HFFc6 (cell line): ENCODE data around the gene CLIC3. TPM values are rescaled to one million over a fixed set of nuclear protein-coding genes. Genes with fewer than 3 reads are reported as not detected.

Experiments used
- DNase-seq: peaks from one replicate; pipeline ENCODE4 v3.0.0-alpha.2; 2018
- H3K27ac Mint-ChIP-seq: 2 replicates; pipeline ENCODE4 v1.8.0; 2020; ENCODE audit warnings: mild to moderate bottlenecking, mixed read lengths
- H3K27me3 Mint-ChIP-seq: 2 replicates; pipeline ENCODE4 v1.8.0; 2021; ENCODE audit warnings: mild to moderate bottlenecking, moderate library complexity, mixed read lengths; ENCODE audit not compliant: insufficient read depth
- H3K36me3 Mint-ChIP-seq: 2 replicates; pipeline ENCODE4 v1.8.0; 2021; ENCODE audit warnings: low read depth, mixed read lengths
- H3K4me1 Mint-ChIP-seq: 2 replicates; pipeline ENCODE4 v1.8.0; 2020; ENCODE audit warnings: low read depth, mixed read lengths
- H3K4me3 Mint-ChIP-seq: 2 replicates; pipeline ENCODE4 v1.8.0; 2020; ENCODE audit warnings: mild to moderate bottlenecking, moderate library complexity, mixed read lengths
- H3K9me3 Mint-ChIP-seq: 2 replicates; pipeline ENCODE4 v1.8.0; 2020; ENCODE audit warnings: mild to moderate bottlenecking, mixed read lengths
- total RNA-seq, 6 experiments: library from RNA; stranded (reverse); fragmentation: NEBNext Ultra II Directional; extraction: Animal tissue kit (Norgen Biotek cat#: 25700); gene quantifications; 2 replicates in 1 of 6; 3 replicates in 5 of 6; pipeline ENCODE4 v1.2.3, GENCODE V29; 2021
- TF ChIP-seq, protein P1 (sequence below): fragments of 200-600 bp; sonication (generic); IDR thresholded peaks from 2 replicates; pipeline ENCODE4 v1.5.0; 2021; ENCODE audit warnings: antibody characterized with exemption, mild to moderate bottlenecking

CLIC3 gene
- total RNA-seq, 6 experiments from 2014 or later: 2.7 to 14.6 (median 4.0) TPM

- H3K36me3 Mint-ChIP-seq: no peaks in the 10 kb centered on the region
Measured at GRCh38 chr9:137000177-137000930, 4.0 kb upstream of the CLIC3 start.

DNA sequence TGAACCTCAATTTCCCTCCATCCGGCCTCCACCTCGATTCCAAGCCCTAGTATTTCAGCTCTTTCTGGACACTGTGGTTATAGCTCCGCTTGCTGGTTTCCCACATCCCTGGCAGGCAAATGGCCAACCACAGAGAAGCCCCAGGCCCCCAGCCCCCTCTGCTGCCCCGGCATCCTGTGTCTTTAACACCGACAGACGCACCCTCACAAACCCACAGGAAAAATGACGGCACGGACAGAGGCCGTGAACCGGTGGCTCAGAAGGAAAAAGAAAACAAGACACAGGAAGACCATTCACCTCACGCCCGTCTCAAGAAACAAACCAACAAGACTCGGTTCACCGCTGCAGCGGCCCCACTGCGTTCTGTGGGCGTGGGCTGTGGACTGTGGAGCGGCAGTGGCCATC is 1.5 kb upstream of the CLIC3 start:
- Mint-ChIP-seq H3K27ac (no peak overlapping the region; the same call in 1 of the 2 replicates), H3K4me3 (no peak overlapping the region), H3K4me1 (peaks cover 32% of the 10 kb centered on the region), H3K27me3 (no peaks in the 10 kb centered on the region; the same call in 1 of the 2 replicates), H3K9me3 (no peaks in the 10 kb centered on the region), H3K36me3 (no peaks in the 10 kb centered on the region)
- TF ChIP-seq, protein P1, sequence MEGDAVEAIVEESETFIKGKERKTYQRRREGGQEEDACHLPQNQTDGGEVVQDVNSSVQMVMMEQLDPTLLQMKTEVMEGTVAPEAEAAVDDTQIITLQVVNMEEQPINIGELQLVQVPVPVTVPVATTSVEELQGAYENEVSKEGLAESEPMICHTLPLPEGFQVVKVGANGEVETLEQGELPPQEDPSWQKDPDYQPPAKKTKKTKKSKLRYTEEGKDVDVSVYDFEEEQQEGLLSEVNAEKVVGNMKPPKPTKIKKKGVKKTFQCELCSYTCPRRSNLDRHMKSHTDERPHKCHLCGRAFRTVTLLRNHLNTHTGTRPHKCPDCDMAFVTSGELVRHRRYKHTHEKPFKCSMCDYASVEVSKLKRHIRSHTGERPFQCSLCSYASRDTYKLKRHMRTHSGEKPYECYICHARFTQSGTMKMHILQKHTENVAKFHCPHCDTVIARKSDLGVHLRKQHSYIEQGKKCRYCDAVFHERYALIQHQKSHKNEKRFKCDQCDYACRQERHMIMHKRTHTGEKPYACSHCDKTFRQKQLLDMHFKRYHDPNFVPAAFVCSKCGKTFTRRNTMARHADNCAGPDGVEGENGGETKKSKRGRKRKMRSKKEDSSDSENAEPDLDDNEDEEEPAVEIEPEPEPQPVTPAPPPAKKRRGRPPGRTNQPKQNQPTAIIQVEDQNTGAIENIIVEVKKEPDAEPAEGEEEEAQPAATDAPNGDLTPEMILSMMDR: no peak
- no peak for DNase-seq

More at GRCh38 chr9:137000177-137000930, 4.0 kb upstream of the CLIC3 start:
- Mint-ChIP-seq H3K9me3 (no peaks in the 10 kb centered on the region; the same call in 1 of the 2 replicates), H3K27ac (peak overlapping the region; percentile 75), H3K4me3 (peak overlapping the region; percentile 42; the same call in 1 of the 2 replicates), H3K4me1 (peaks cover 32% of the 10 kb centered on the region), H3K27me3 (no peaks in the 10 kb centered on the region; the same call in 1 of the 2 replicates)
- TF ChIP-seq, protein P1: no peak
- DNase-seq: peak; percentile 63

DNA sequence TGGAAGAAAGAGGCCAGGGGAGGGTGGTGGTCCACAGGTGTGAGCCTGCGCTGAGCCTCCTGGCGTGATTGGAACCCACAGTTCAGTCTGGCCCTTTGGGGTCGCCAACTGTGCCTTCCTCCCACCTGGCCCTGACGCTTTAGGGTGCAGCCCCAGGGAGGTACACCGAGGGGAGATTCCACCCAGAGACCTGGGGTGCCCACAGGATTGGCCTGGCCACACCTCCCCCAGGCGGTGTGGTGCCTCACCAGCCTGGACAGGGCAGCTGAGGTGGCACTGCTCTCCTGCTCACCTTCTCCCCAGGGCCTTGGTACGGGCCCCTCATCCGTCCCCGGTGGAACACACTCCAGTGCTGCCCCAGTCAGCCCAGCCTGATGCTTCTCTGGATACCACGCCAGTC is 1.0 kb upstream of the CLIC3 start:
- H3K9me3 Mint-ChIP-seq: no peaks in the 10 kb centered on the region
- DNase-seq: no peak
- no peak overlapping the region for H3K4me3 Mint-ChIP-seq
- no peaks in the 10 kb centered on the region; the same call in 1 of the 2 replicates for H3K27me3 Mint-ChIP-seq
- no peak overlapping the region for H3K27ac Mint-ChIP-seq
- no peaks in the 10 kb centered on the region for H3K36me3 Mint-ChIP-seq
- peaks cover 32% of the 10 kb centered on the region for H3K4me1 Mint-ChIP-seq
- TF ChIP-seq, protein P1: no peak

- H3K4me3 Mint-ChIP-seq: peak overlapping the region; percentile 46
- TF ChIP-seq, protein P1: no peak
- peaks cover under 1% of the 10 kb centered on the region; the same call in 1 of the 2 replicates for H3K9me3 Mint-ChIP-seq
- H3K27ac Mint-ChIP-seq: peak overlapping the region; percentile 36
- peaks cover 32% of the 10 kb centered on the region for H3K4me1 Mint-ChIP-seq
- peak; percentile 9 for DNase-seq
- peaks cover 2% of the 10 kb centered on the region for H3K27me3 Mint-ChIP-seq
- peaks cover under 1% of the 10 kb centered on the region; the same call in 1 of the 2 replicates for H3K36me3 Mint-ChIP-seq
Measured at GRCh38 chr9:136995772-136996311, 526 bp downstream of the CLIC3 start.

- TF ChIP-seq, protein P1: no peak
- Mint-ChIP-seq H3K4me3 (no peak overlapping the region), H3K27me3 (peaks cover 4% of the 10 kb centered on the region), H3K9me3 (peaks cover 4% of the 10 kb centered on the region; the same call in 1 of the 2 replicates), H3K4me1 (peaks cover 28% of the 10 kb centered on the region), H3K27ac (no peak overlapping the region), H3K36me3 (peaks cover 5% of the 10 kb centered on the region; the same call in 1 of the 2 replicates)
- no peak for DNase-seq
Measured at GRCh38 chr9:136995362-136995761, 1.0 kb downstream of the CLIC3 start.
